NCI-H2081 treated with DMSO at 0.1 percent for 48 hours (cell line): ENCODE results near the gene FBXO41.

Experiments used
- DNase-seq: peaks from one replicate; lab custom pipeline; 2025; lab: John Stamatoyannopoulos, UW

The FBXO41 gene

DNA sequence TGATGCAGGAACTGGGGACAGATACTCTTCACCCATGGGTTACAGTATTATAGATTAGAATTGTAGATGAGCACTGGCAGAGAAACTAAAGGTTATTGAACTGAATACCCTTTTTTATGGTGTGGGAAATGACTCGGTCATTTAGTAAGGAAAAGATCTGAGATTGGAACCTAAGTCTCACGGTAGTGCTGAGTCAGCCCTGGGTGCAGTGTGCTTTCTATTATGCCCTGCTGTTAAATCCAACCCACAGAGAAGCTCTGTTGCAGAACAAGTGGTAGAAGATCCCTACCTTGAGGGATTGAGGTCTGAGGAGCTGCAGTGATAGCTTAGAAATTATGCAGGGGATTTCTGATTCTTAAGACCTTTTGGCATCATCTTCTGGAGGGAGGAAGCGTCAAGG, 37.4 kb downstream of the FBXO41 start:
- no peak for DNase-seq

DNA sequence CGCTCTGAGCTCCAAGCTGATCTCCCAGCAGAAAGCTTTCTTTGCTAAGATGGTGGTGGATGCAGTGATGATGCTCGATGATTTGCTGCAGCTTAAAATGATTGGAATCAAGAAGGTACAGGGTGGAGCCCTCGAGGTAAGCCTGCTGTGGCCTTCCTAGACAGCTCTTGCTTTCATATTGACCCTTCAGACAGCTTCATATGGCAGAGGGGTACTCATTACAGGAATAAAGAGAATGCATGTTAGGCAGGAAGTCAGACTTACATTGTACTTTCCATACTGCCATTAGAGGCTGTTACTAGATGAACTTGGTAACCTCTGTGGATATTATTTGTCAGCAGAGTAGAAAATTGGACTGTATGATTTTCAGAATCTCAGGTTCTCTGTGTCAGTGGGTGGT, 39.7 kb downstream of the FBXO41 start:
- DNase-seq = no peak

DNA sequence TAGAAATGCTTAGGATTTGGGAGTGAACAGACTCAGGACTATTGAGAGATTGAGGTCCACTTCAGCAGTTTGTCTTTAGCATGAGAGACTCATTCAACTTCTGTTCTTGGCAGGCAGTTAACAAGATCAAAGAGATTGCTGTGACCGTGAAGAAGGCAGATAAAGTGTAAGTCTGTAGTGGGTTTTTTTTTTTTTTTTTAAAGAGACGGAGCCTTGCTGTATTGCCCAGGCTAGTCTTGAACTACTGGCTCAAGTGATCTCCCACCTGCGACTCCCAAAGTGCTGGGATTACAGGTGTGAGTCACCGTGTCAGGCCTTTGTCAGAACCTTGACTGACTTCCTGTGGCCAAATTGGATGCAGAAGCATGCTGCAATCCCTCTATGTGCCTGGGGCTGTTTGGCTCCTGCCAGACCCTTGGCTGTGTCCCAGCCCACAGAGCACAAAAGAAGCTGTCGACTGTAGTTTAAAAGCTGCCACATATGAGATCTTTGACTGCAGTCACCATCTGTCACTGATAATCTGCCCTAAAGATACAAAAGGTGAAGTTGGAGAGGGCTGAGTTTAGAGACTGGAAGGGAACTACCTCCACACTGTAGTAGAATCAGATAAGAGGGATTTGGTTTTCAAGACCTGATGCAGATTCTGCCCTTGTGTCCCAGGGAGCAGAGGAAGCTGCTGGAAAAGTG, 40.3 kb downstream of the FBXO41 start:
- DNase-seq = peak; percentile 25

DNA sequence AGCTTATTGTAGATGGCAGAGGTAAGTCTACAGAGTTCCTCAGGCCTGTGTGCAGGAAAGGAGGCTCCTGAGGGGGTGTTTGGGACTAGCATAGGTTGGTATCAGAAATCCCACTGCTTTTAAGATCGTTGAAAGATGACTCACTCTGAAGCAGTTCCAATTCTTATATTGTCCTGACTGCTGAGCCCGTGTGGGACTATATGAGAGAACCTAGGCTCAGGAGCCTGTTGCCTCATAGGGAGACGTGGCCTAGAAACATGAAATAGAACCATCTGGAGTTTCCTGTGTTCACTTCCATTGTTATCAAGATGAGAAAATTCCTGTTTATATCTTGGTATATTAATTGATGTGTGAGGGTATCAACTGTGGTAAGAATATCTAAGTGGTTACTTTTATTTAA, 44.5 kb downstream of the FBXO41 start:
- no peak for DNase-seq

DNA sequence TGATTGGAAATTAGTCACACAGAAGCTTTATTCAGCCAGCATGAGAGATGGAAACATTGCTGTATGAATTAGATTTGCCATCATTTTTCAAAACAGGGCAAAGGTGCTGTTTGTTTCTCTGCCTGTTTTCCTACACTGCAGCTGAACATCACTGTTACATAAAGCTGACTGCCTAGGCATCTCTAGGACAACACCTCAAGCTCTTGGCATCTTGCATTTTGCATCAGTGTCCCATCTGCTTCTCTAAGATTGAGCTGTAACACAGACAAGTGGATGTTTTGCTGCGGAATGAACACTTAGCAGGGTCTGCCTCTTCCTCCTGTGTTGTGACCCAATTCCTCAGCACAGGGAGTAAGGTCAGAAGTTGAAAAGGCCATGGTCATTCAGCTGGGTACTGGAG, 45.3 kb downstream of the FBXO41 start:
- DNase-seq = no peak

DNA sequence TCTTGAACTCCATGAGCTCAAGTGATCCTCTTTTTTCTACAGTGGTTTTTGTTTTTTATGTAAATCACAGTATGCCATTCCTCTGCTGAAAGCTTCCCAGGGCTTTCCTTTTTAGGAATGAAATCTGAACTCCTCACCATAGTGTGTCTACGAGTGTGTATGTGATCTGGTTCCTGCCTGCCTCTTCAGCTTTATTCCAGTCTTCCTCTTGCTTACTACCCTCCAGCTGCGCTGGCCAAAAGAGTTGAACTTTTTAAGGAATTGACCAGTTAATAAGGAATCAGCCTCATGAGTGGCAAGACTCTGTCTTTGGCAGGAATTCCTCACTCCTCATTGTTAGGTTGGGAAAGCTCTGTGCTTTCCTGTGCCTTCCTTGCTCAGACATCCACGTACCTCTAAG, 46.1 kb downstream of the FBXO41 start:
- no peak for DNase-seq

DNA sequence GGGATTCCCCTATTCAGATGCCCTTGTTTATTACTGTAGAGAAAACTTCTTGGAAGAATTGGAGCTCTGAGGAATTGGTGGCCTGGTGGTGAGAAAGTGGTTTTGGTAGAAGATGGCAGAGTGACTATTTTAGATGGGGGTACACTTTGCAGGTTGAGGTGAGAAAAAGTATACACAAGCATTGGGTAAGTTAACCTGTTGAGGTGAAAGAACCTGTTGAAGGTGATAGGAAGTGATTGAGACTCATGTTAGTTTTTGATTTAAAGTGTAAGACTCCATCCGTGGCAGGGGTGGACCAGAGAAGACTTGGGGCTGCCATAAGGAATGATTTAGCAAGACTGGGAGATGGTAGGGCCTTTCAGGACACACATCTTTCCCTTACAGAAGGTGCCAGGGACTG, 47.1 kb downstream of the FBXO41 start:
- DNase-seq = no peak

DNA sequence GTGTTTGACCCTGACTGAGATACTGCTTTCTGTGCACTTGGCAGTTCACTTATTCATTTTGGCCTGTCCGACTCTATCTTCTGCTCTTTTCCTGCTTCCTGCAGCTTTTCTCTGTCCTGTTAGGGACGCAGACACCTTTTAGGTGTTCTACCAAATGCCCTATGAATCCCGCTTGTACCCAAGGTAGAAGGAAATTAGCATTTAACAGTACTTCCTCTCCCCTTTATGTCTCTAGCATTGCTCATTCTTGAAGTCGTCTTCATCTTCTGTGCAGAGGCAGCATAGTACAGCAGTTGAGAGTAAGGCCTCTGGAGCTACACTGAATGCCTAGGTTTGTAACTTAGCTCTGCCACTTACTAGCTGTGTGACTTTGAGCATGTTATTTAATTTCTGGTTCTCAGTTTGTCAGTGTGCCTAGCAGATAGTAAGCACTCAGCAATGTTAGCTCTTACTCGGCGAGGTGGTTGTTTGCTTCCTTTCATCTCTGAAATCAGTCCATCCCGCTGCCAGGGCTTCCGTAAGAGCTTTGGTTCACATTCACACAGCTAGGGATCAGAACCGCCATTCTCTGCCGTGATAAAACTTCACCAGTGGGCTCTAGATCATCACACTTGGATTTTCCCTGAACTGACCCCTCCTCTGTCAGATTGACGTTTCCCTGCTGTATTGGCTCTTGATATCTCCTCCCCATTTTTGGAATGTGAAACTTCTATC, 48.8 kb downstream of the FBXO41 start:
- no peak for DNase-seq

DNA sequence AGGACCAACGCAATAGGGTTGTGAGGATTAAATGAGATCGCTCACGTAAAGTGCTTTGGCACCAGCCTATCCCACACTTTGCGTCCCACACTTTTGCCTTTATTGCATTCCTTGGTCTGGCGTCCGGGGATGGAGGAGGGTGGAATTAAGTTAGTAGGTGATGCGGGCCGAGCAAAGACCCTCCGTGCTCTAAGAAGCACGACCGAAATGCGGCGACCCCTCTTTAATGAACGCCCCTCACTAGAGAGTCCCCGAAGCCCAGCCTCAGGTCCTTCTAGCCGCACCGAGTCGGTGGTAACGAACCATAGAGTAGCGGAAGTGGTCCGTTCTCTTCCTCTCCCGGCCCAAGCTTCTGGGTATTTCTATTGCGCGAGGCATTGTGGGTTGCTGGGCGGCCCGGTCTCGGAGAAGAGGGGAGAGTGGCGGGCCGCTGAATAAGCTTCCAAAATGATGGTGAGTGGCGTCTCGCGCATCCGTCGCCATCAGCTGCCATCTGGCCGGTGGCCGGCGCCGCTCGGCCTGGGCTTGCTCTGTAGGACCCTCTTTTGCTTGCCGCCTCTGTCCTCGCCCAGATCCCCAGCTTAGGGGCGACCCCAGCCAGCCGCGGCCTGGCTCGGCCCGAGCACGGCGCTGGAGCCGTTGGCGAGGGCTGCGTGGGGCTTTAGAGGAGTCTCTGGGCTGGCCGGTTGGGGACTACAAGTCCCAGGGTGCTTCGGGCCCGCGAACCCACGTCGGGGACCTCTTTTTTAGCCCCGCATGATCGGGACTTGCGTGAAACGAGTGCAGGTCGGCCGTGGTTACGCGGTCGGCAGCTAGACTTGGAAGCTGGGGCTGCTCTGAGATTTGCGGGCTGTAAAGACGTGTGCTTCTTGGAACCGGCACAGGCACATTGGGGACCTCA, 50.1 kb downstream of the FBXO41 start, which contains the start of gene CCT7:
Gene CCT7, plus strand, starts transcription at position 377 of the 901 bp plus-strand sequence. Its CDS starts 71 bp downstream, at position 448.
- peak; percentile 85 for DNase-seq

DNA sequence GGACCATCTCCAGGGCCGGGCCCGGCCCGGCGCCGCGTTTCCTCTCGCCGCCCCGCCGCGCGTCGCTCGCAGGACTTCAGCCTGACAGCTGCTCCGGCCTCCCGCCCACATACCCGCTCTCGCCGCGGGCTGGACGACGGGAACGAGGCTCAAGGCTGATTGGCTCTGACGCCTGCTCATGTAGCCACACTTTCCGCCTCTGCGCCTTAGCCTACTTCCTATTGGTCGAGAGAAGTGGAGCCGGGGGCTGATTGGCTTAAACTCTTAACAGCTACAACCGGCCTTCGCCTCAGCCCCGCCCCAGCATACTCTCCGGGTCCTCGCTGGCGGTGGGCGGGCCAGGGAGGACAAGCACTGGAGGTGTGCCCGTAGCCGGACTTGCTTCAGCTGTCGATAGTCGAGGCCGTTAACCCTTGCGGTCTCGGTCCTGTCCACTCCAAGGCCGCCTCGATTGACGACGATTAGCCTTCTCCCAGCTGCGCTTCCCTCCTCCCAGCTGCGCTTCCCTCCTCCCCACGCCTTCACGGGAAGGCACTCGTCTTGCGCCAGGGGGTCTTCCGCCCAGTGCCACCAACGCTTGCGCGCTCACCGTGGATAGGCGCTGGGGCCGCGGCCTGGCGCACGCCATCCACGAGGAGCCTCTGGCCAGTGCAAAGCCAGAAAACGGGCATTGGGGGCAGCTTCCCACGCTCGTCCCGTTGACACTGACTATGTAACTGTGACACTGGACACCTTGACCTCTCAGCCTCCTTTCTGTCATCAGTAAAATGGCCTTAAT, 50.9 kb downstream of the FBXO41 start, which contains the start of gene PRADC1:
Gene PRADC1, minus strand, starts transcription at position 86 of the 778 bp plus-strand sequence. Its CDS starts 79 bp downstream, at position 7.
- DNase-seq = peak; percentile 98

DNA sequence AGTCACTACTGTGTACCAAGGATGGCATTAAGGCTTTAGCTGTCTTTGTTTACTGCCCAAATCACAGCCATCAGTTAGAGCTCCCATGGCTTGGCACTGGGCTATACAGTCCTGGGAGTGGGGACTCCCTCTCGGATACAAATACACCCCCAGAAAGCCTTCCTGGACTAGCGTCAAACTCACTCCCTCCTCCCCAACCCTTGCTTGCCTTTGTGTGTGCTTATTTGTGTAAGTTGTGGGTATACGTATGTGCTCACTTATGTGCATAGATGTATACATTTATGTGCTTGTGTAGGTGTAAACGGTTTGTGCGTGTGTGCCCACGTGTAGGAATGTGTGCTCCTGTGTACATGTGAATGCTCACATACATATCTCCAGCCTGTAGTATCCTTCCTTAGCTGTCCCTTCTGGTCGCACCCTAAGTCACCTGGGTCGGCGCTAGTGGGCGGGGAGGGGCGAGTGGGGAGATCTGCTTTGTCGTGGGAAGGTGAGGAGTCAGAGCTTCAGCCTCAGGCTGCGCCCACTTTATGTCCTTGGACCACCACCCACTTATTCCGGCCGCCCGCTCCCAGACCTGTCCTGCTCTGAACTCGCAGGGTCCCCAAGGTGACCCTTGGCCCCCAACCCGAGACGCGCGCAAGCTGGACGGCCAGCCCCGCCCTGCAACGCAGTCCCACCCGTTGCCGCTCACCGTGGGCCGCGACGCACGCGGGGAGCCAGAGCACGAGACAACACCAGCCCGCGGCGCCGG, 51.7 kb downstream of the FBXO41 start:
- DNase-seq = no peak

DNA sequence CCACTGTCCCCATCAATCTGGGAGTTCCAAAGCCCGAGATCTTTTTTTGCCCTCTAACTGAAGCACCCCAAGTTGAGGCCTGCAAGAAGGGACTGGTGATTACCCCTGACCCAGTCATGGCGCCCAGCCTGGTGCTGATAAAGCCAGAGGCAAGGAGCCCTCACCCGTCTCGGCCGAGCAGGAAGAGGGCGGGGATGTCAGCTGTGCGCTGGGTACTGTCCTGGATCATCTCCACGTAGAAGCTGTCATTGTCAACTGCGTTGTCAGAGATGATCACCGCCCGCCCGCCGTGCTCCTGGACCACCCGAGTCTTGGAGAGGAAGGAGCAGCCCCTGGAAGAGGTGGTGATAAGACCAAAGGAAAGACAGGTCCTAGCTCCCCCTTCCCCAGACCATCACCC, 55.6 kb downstream of the FBXO41 start:
- DNase-seq = no peak

DNA sequence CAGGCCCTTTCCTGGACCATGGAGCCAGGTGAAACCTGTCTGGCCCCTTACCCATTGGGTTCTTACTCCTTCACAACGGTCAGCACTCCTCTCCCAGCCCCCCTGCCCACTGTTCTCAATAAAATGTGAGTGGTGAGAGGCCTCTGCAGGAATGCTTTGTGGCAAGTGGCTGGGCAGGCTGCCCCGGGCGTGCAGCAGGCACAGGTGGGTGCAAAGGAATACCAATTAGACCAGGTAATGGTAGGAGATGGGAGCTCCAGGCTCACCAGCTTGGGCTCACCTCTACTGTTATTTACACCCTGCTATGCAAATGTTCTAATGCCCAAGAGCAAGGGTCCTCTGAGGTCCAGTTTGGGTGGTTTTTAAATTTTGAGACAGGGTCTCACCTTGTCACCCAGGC, 57.2 kb downstream of the FBXO41 start:
- no peak for DNase-seq

DNA sequence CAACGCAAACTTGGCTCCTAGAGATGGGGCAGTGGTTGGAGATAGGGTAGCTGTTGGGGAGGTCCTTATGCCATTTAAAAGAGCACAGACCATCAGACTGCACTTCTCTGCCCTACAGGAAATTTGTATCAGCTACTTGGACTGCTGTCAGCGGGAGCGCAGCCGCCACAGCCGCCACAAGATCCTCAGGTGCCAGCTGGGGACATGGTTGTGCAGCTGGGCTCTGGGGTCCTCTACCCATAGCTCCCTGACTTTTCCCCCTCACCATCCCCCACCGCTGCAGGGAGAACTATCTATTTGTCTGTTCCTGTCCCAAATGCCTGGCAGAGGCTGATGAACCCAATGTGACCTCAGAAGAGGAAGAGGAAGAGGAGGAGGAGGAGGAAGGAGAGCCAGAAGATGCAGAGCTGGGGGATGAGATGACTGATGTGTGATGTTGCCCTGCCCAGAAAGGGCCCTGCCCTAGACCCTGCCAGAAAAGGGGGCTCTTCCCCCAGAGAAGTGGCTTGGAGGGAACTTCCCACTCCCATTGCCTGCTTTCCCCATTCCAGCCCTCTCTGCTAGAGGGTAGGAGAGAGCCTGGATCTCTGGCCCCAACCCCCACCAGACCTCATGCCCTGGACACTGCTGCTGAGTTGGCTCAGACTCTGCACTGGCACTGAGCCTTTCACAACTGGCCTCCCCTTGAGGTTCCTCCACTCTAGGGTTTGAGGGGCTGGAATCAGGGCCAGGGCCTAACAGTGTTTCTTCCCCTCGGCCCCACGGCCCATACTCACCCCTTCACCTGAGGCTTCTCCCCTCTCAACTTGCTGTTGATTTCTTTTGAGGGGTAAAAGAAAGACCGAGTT, 58.5 kb downstream of the FBXO41 start:
- no peak for DNase-seq

DNA sequence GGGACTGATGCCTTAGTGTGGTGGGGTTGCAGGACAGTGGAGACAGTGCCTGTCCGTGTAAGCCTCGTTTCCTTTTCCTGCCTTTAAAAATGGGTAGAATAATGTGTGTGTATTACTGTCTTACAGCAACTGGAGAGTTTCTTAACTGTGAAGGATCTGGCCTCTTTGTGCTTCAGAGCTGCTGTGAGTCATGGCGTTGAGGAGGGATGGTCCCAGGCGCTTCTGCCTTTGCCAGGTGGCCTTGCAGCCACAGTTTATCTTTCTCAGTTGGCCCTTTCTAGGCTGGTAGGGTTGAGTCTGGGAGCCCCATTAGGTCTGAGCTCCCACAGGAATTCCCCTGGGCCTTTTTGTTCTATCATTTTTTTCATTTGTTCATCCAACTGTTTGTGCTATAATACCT, 60.5 kb downstream of the FBXO41 start:
- DNase-seq = no peak

DNA sequence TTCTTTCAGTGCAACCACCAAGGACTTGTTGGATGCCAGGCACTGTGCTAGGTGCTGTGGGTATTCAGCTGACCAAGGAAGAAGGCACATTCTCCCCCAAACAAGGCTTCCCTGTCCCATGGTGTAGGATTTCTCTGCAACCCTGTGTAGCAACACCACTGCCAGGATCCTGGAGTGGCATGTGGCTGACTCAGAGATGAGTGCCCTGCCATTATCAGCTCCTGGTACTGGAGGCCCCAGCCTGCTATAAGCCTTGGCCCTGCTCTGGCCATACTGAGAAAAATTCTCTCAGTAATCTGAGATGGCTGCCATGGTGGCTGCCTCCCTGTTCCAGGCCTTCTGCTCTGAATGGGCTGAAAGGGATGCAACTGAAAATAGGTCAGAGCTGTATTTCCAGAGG, 66.0 kb downstream of the FBXO41 start:
- no peak for DNase-seq

DNA sequence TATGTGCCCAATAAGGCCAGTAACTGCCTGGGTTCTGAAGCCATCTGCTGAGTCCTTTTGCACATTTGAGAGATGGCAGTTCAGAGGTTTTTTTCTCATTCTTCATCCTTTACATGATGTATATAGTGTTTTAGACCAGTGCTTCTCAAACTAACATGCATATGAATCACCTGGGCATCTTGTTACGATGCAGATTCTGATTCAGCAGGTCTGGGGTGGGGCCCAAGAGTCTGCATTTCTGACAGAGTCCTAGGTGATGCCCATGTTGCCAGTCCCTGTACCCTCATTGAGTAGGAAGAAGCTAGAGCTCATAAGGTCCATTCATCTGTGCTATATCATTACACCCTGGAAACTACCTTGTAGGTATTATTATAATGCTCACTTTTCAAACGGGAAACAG, 66.5 kb downstream of the FBXO41 start:
- DNase-seq = no peak

DNA sequence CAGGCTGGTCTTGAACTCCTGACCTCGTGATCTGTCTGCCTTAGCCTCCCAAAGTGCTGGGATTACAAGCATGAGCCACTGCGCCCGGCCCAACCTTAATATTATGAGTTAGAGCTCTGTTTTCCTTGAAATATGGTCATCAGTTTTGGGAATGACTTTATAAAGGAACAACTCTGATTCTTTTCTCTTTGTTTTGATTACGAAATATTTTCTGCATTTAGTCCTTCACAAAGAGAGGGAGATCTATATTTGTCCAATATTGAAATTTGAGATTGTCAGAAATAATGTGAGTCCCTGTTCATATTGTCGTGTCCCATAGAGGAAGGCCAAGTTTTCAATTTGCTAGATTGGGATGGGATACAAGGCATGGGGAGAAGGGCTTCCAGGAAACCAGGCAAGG, 67.1 kb downstream of the FBXO41 start:
- DNase-seq = no peak

DNA sequence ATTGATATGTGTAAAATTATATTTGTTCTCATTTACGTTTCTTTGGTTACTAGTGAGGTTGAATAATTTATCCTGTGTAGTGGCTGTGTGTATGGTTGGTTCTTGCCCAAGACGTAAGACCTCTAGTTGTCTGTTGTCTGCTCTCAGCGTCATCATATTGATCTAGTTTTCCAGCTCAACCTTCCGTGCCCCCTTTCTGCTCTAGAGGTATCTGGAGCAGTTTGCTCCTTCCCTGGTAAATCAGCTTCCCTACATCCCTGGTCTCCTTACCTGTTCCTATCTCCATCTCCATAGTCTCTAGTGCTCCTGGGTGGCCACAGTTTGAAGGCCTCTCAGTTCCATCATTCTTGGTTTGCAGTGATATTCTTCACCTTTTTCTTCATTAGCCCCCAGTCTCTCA, 69.0 kb downstream of the FBXO41 start:
- DNase-seq = no peak
